ENCODE results near the gene TMPRSS3. TPM values are rescaled to one million over a fixed set of nuclear protein-coding genes. Genes with fewer than 3 reads are reported as not detected.

The TMPRSS3 gene
- total RNA-seq, 1 experiment from 2014 or later: 4.3 TPM

- Histone ChIP-seq H3K79me2 (ENCODE audit: low read depth) (no peaks in the 10 kb centered on the region), H3F3A (ENCODE audit: insufficient read depth, low read depth) (no peaks in the 10 kb centered on the region), H4K20me1 (ENCODE audit: insufficient read depth) (no peaks in the 10 kb centered on the region), H3K4me2 (no peak overlapping the region), H3K4me3 (no peak overlapping the region), H3K27me3 (ENCODE audit: insufficient read depth, low read depth) (no peaks in the 10 kb centered on the region), H3K9me3 (ENCODE audit: insufficient read depth, low read depth) (no peaks in the 10 kb centered on the region), H3K36me3 (ENCODE audit: low read depth) (no peaks in the 10 kb centered on the region), H3K4me1 (replicated peaks; ENCODE audit: insufficient read depth) (0 out of 2 replicates have a peak, but pooled peaks cover 9% of the 10 kb centered on the region), H2AFZ (no peak overlapping the region), H3K27ac (no peak overlapping the region), H3K9me2 (ENCODE audit: insufficient read depth) (no peaks in the 10 kb centered on the region)
- DNase-seq: no peak
- intact Hi-C loops (cut with micrococcal nuclease; ENCODE audit: unreplicated experiment): no loop called here
- no TSS peak for BruUV-seq (replicated peaks)
- ChIA-PET CTCF (no interaction called here), POLR2A (ENCODE audit: unreplicated experiment) (no interaction called here)
- no peak for TF ChIP-seq CTCF (conservative IDR thresholded peaks at IDR 0.05)
- no peak for TF ChIP-seq EZH2 (IDR thresholded peaks at IDR 0.05; ENCODE audit: low read depth)
Measured at GRCh38 chr21:42414066-42414465, 18.2 kb upstream of the TMPRSS3 start.

- intact Hi-C loops (cut with micrococcal nuclease; ENCODE audit: unreplicated experiment): no loop called here
- no peaks in the 10 kb centered on the region for H3K9me3 ChIP-seq (ENCODE audit: insufficient read depth, low read depth)
- DNase-seq: no peak
- H3K9me2 ChIP-seq (ENCODE audit: insufficient read depth): no peaks in the 10 kb centered on the region
- H2AFZ ChIP-seq: no peak overlapping the region
- CTCF ChIA-PET: no interaction called here
- no peak overlapping the region for H3K4me2 ChIP-seq
- no peaks in the 10 kb centered on the region for H3K36me3 ChIP-seq (ENCODE audit: low read depth)
- no peaks in the 10 kb centered on the region for H3K27me3 ChIP-seq (ENCODE audit: insufficient read depth, low read depth)
- H3K79me2 ChIP-seq (ENCODE audit: low read depth): no peaks in the 10 kb centered on the region
- no peaks in the 10 kb centered on the region for H4K20me1 ChIP-seq (ENCODE audit: insufficient read depth)
- BruUV-seq (replicated peaks): no TSS peak
- H3F3A ChIP-seq (ENCODE audit: insufficient read depth, low read depth): no peaks in the 10 kb centered on the region
- 0 out of 2 replicates have a peak, but pooled peaks cover 9% of the 10 kb centered on the region for H3K4me1 ChIP-seq (replicated peaks; ENCODE audit: insufficient read depth)
- POLR2A ChIA-PET (ENCODE audit: unreplicated experiment): no interaction called here
- no peak overlapping the region for H3K4me3 ChIP-seq
- TF ChIP-seq CTCF (conservative IDR thresholded peaks at IDR 0.05) (no peak), EZH2 (IDR thresholded peaks at IDR 0.05; ENCODE audit: low read depth) (no peak)
- H3K27ac ChIP-seq: no peak overlapping the region
Measured at GRCh38 chr21:42413500-42413899, 17.6 kb upstream of the TMPRSS3 start.

GRCh38 chr21:42413093-42413492, 17.2 kb upstream of the TMPRSS3 start:
- Histone ChIP-seq H3K27me3 (ENCODE audit: insufficient read depth, low read depth) (no peaks in the 10 kb centered on the region), H3K4me1 (replicated peaks; ENCODE audit: insufficient read depth) (0 out of 2 replicates have a peak, but pooled peaks cover 9% of the 10 kb centered on the region), H3K9me3 (ENCODE audit: insufficient read depth, low read depth) (no peaks in the 10 kb centered on the region), H4K20me1 (ENCODE audit: insufficient read depth) (no peaks in the 10 kb centered on the region), H3K9me2 (ENCODE audit: insufficient read depth) (no peaks in the 10 kb centered on the region), H2AFZ (no peak overlapping the region), H3K4me3 (no peak overlapping the region), H3K4me2 (no peak overlapping the region), H3K27ac (no peak overlapping the region), H3F3A (ENCODE audit: insufficient read depth, low read depth) (no peaks in the 10 kb centered on the region), H3K36me3 (ENCODE audit: low read depth) (no peaks in the 10 kb centered on the region), H3K79me2 (ENCODE audit: low read depth) (no peaks in the 10 kb centered on the region)
- DNase-seq: no peak
- BruUV-seq (replicated peaks): no TSS peak
- TF ChIP-seq EZH2 (IDR thresholded peaks at IDR 0.05; ENCODE audit: low read depth): no peak
- no peak for TF ChIP-seq CTCF (conservative IDR thresholded peaks at IDR 0.05)
- intact Hi-C loops (cut with micrococcal nuclease; ENCODE audit: unreplicated experiment): no loop called here
- POLR2A ChIA-PET (ENCODE audit: unreplicated experiment): no interaction called here
- CTCF ChIA-PET: no interaction called here

Data from PC-9 (cell line).